ENCODE measurements around the gene UBAC2. TPM values are rescaled to one million over a fixed set of nuclear protein-coding genes. Genes with fewer than 3 reads are reported as not detected.

Gene UBAC2
- total and polyA plus RNA-seq, 2 donors: 42.8 to 69.1 TPM

GRCh38 chr13:99256283-99256682 is 55.6 kb downstream of the UBAC2 start:
- H3K36me3 ChIP-seq (ENCODE audit: control insufficient read depth in 2 of 2, insufficient read depth in 2 of 2, low read length in 1 of 2): peaks cover 23 to 25% of the 10 kb centered on the region in 2 donors
- no peak overlapping the region for H3K27ac ChIP-seq (ENCODE audit: low read depth in 1 of 2, low read length in 1 of 2)
- no peak for DNase-seq (ENCODE audit: low read depth in 6 of 9, low spot score in 9 of 9)
- H3K4me3 ChIP-seq (ENCODE audit: low read length in 2 of 2): no peak overlapping the region
- no peaks in the 10 kb centered on the region for H3K9me3 ChIP-seq (ENCODE audit: control insufficient read depth in 2 of 2, insufficient read depth in 1 of 2, low read length in 1 of 2)
- H3K4me1 ChIP-seq (ENCODE audit: control insufficient read depth in 2 of 2, insufficient read depth in 2 of 2, low read length in 2 of 2): peaks cover 2 to 11% of the 10 kb centered on the region in 2 donors
- H3K27me3 ChIP-seq (ENCODE audit: control insufficient read depth in 2 of 2, insufficient read depth in 1 of 2, low read length in 1 of 2): no peaks in the 10 kb centered on the region
- WGBS: 84% methylated on average over 2 of the region's 2 CpGs

GRCh38 chr13:99256709-99257108 is 56.1 kb downstream of the UBAC2 start:
- Histone ChIP-seq H3K4me1 (ENCODE audit: control insufficient read depth in 2 of 2, insufficient read depth in 2 of 2, low read length in 2 of 2) (peaks cover 2 to 11% of the 10 kb centered on the region in 2 donors), H3K9me3 (ENCODE audit: control insufficient read depth in 2 of 2, insufficient read depth in 1 of 2, low read length in 1 of 2) (no peaks in the 10 kb centered on the region), H3K36me3 (ENCODE audit: control insufficient read depth in 2 of 2, insufficient read depth in 2 of 2, low read length in 1 of 2) (peaks cover 21 to 25% of the 10 kb centered on the region in 2 donors), H3K27me3 (ENCODE audit: control insufficient read depth in 2 of 2, insufficient read depth in 1 of 2, low read length in 1 of 2) (no peaks in the 10 kb centered on the region), H3K4me3 (ENCODE audit: low read length in 2 of 2) (peak overlapping the region in 1 of 2 donors; percentile 21), H3K27ac (ENCODE audit: low read depth in 1 of 2, low read length in 1 of 2) (no peak overlapping the region)
- WGBS: 74% methylated on average over 3 of the region's 3 CpGs
- DNase-seq (ENCODE audit: low read depth in 6 of 9, low spot score in 9 of 9): no peak

- Histone ChIP-seq H3K4me3 (ENCODE audit: low read length in 2 of 2) (peak overlapping the region in 1 of 2 donors; percentile 19), H3K4me1 (ENCODE audit: control insufficient read depth in 2 of 2, insufficient read depth in 2 of 2, low read length in 2 of 2) (peaks cover 2 to 11% of the 10 kb centered on the region in 2 donors)
- 84% methylated on average over 2 of the region's 2 CpGs for WGBS
Measured at GRCh38 chr13:99257291-99257690, 56.6 kb downstream of the UBAC2 start.

GRCh38 chr13:99258210-99258860 is 57.7 kb downstream of the UBAC2 start, which contains the start of gene GPR18:
GPR18 (minus strand) TSS chr13:99258379; CDS start chr13:99255872, 2,507 bp downstream.
- Histone ChIP-seq H3K4me3 (ENCODE audit: low read length in 2 of 2) (peak within 1 kb of the TSS; percentile 34 to 36), H3K36me3 (ENCODE audit: control insufficient read depth in 2 of 2, insufficient read depth in 2 of 2, low read length in 1 of 2) (peaks cover 16 to 22% of the 10 kb centered on the region in 2 donors), H3K27me3 (ENCODE audit: control insufficient read depth in 2 of 2, insufficient read depth in 1 of 2, low read length in 1 of 2) (no peaks in the 10 kb centered on the region), H3K27ac (ENCODE audit: low read depth in 1 of 2, low read length in 1 of 2) (peak within 1 kb of the TSS; percentile 83 to 88), H3K9me3 (ENCODE audit: control insufficient read depth in 2 of 2, insufficient read depth in 1 of 2, low read length in 1 of 2) (no peaks in the 10 kb centered on the region), H3K4me1 (ENCODE audit: control insufficient read depth in 2 of 2, insufficient read depth in 2 of 2, low read length in 2 of 2) (peaks cover 2 to 11% of the 10 kb centered on the region in 2 donors)
- WGBS: 13% methylated on average over 4 of the region's 4 CpGs
- peak in 6 of 9 donors; percentile 38 to 84 (median 58) for DNase-seq (ENCODE audit: low read depth in 6 of 9, low spot score in 9 of 9)

More at GRCh38 chr13:99257291-99257690, 56.6 kb downstream of the UBAC2 start:
- no peak overlapping the region for H3K27ac ChIP-seq (ENCODE audit: low read depth in 1 of 2, low read length in 1 of 2)
- H3K36me3 ChIP-seq (ENCODE audit: control insufficient read depth in 2 of 2, insufficient read depth in 2 of 2, low read length in 1 of 2): peaks cover 16 to 22% of the 10 kb centered on the region in 2 donors
- H3K27me3 ChIP-seq (ENCODE audit: control insufficient read depth in 2 of 2, insufficient read depth in 1 of 2, low read length in 1 of 2): no peaks in the 10 kb centered on the region
- H3K9me3 ChIP-seq (ENCODE audit: control insufficient read depth in 2 of 2, insufficient read depth in 1 of 2, low read length in 1 of 2): no peaks in the 10 kb centered on the region
- DNase-seq (ENCODE audit: low read depth in 6 of 9, low spot score in 9 of 9): no peak

GRCh38 chr13:99258946-99259345 is 58.3 kb downstream of the UBAC2 start:
- Histone ChIP-seq H3K36me3 (ENCODE audit: control insufficient read depth in 2 of 2, insufficient read depth in 2 of 2, low read length in 1 of 2) (peaks cover 16 to 22% of the 10 kb centered on the region in 2 donors), H3K27me3 (ENCODE audit: control insufficient read depth in 2 of 2, insufficient read depth in 1 of 2, low read length in 1 of 2) (no peaks in the 10 kb centered on the region), H3K4me1 (ENCODE audit: control insufficient read depth in 2 of 2, insufficient read depth in 2 of 2, low read length in 2 of 2) (peaks cover 2 to 13% of the 10 kb centered on the region in 2 donors), H3K27ac (ENCODE audit: low read depth in 1 of 2, low read length in 1 of 2) (peak overlapping the region in 1 of 2 donors; percentile 88), H3K4me3 (ENCODE audit: low read length in 2 of 2) (no peak overlapping the region), H3K9me3 (ENCODE audit: control insufficient read depth in 2 of 2, insufficient read depth in 1 of 2, low read length in 1 of 2) (no peaks in the 10 kb centered on the region)
- 11% methylated on average over 3 of the region's 3 CpGs for WGBS
- DNase-seq (ENCODE audit: low read depth in 6 of 9, low spot score in 9 of 9): peak in 3 of 9 donors; percentile 36 to 75 (median 39)

- Histone ChIP-seq H3K27ac (ENCODE audit: low read depth in 1 of 2, low read length in 1 of 2) (peak overlapping the region in 1 of 2 donors; percentile 15), H3K4me1 (ENCODE audit: control insufficient read depth in 2 of 2, insufficient read depth in 2 of 2, low read length in 2 of 2) (peaks cover 2 to 20% of the 10 kb centered on the region in 2 donors)
- WGBS: 97% methylated on average over 5 of the region's 5 CpGs
Measured at GRCh38 chr13:99260216-99260615, 59.6 kb downstream of the UBAC2 start.

GRCh38 chr13:99261059-99261458 is 60.4 kb downstream of the UBAC2 start:
- Histone ChIP-seq H3K4me3 (ENCODE audit: low read length in 2 of 2) (no peak overlapping the region), H3K4me1 (ENCODE audit: control insufficient read depth in 2 of 2, insufficient read depth in 2 of 2, low read length in 2 of 2) (peaks cover 2 to 20% of the 10 kb centered on the region in 2 donors), H3K27me3 (ENCODE audit: control insufficient read depth in 2 of 2, insufficient read depth in 1 of 2, low read length in 1 of 2) (no peaks in the 10 kb centered on the region), H3K9me3 (ENCODE audit: control insufficient read depth in 2 of 2, insufficient read depth in 1 of 2, low read length in 1 of 2) (no peaks in the 10 kb centered on the region), H3K36me3 (ENCODE audit: control insufficient read depth in 2 of 2, insufficient read depth in 2 of 2, low read length in 1 of 2) (peaks cover 7 to 14% of the 10 kb centered on the region in 2 donors), H3K27ac (ENCODE audit: low read depth in 1 of 2, low read length in 1 of 2) (no peak overlapping the region)
- WGBS: 100% methylated on average over 1 of the region's 1 CpG
- no peak for DNase-seq (ENCODE audit: low read depth in 6 of 9, low spot score in 9 of 9)

More at GRCh38 chr13:99260216-99260615, 59.6 kb downstream of the UBAC2 start:
- DNase-seq (ENCODE audit: low read depth in 6 of 9, low spot score in 9 of 9): no peak
- peaks cover 10 to 18% of the 10 kb centered on the region in 2 donors for H3K36me3 ChIP-seq (ENCODE audit: control insufficient read depth in 2 of 2, insufficient read depth in 2 of 2, low read length in 1 of 2)
- no peak overlapping the region for H3K4me3 ChIP-seq (ENCODE audit: low read length in 2 of 2)
- H3K27me3 ChIP-seq (ENCODE audit: control insufficient read depth in 2 of 2, insufficient read depth in 1 of 2, low read length in 1 of 2): no peaks in the 10 kb centered on the region
- H3K9me3 ChIP-seq (ENCODE audit: control insufficient read depth in 2 of 2, insufficient read depth in 1 of 2, low read length in 1 of 2): no peaks in the 10 kb centered on the region

- Histone ChIP-seq H3K4me3 (ENCODE audit: low read length in 2 of 2) (no peak overlapping the region), H3K27ac (ENCODE audit: low read depth in 1 of 2, low read length in 1 of 2) (no peak overlapping the region), H3K4me1 (ENCODE audit: control insufficient read depth in 2 of 2, insufficient read depth in 2 of 2, low read length in 2 of 2) (peaks cover 2 to 15% of the 10 kb centered on the region in 2 donors), H3K36me3 (ENCODE audit: control insufficient read depth in 2 of 2, insufficient read depth in 2 of 2, low read length in 1 of 2) (peaks cover 7 to 17% of the 10 kb centered on the region in 2 donors), H3K9me3 (ENCODE audit: control insufficient read depth in 2 of 2, insufficient read depth in 1 of 2, low read length in 1 of 2) (no peaks in the 10 kb centered on the region), H3K27me3 (ENCODE audit: control insufficient read depth in 2 of 2, insufficient read depth in 1 of 2, low read length in 1 of 2) (no peaks in the 10 kb centered on the region)
- 97% methylated on average over 7 of the region's 7 CpGs for WGBS
- DNase-seq (ENCODE audit: low read depth in 6 of 9, low spot score in 9 of 9): no peak
Measured at GRCh38 chr13:99263126-99263785, 62.6 kb downstream of the UBAC2 start.

- 21% methylated on average over 1 of the region's 1 CpG for WGBS
- H3K27me3 ChIP-seq (ENCODE audit: control insufficient read depth in 2 of 2, insufficient read depth in 1 of 2, low read length in 1 of 2): no peaks in the 10 kb centered on the region
- no peaks in the 10 kb centered on the region for H3K9me3 ChIP-seq (ENCODE audit: control insufficient read depth in 2 of 2, insufficient read depth in 1 of 2, low read length in 1 of 2)
- H3K4me1 ChIP-seq (ENCODE audit: control insufficient read depth in 2 of 2, insufficient read depth in 2 of 2, low read length in 2 of 2): peaks cover 2 to 15% of the 10 kb centered on the region in 2 donors
- peaks cover 7 to 17% of the 10 kb centered on the region in 2 donors for H3K36me3 ChIP-seq (ENCODE audit: control insufficient read depth in 2 of 2, insufficient read depth in 2 of 2, low read length in 1 of 2)
- H3K4me3 ChIP-seq (ENCODE audit: low read length in 2 of 2): no peak overlapping the region
- no peak for DNase-seq (ENCODE audit: low read depth in 6 of 9, low spot score in 9 of 9)
- H3K27ac ChIP-seq (ENCODE audit: low read depth in 1 of 2, low read length in 1 of 2): no peak overlapping the region
Measured at GRCh38 chr13:99264051-99264450, 63.4 kb downstream of the UBAC2 start.

Data from thymus (tissue), 11 donors.